ENCODE results near the gene GATC. TPM values are rescaled to one million over a fixed set of nuclear protein-coding genes. Genes with fewer than 3 reads are reported as not detected.

Gene GATC
- total RNA-seq, 3 donors from 2014 or later (not counting 1 experiment from before 2014, with no cell fraction given) = 16.5 to 22.8 (median 20.5) TPM

- H3K36me3 ChIP-seq (ENCODE audit: control insufficient read depth, insufficient read depth, low read length) = peaks cover 35% of the 10 kb centered on the region
- H3K36me3 Mint-ChIP-seq = no peaks in the 10 kb centered on the region
- 93% methylated on average over 7 of the region's 7 CpGs for WGBS (ENCODE audit: insufficient coverage)
These were observed 9.1 kb downstream of the GATC start for GRCh38 chr12:120455302-120455701.

GRCh38 chr12:120457133-120457532, 10.9 kb downstream of the GATC start:
- Histone ChIP-seq H3K36me3 (ENCODE audit: control insufficient read depth, insufficient read depth, low read length) (peaks cover 50% of the 10 kb centered on the region), H3K9me3 (ENCODE audit: control insufficient read depth, insufficient read depth, low read length) (no peaks in the 10 kb centered on the region), H3K4me1 (ENCODE audit: control insufficient read depth, insufficient read depth, low read length) (no peaks in the 10 kb centered on the region), H3K4me3 (ENCODE audit: low read length) (no peak overlapping the region), H3K27ac (ENCODE audit: low read length) (no peak overlapping the region), H3K27me3 (ENCODE audit: control insufficient read depth, insufficient read depth, low read length) (no peaks in the 10 kb centered on the region)
- peak overlapping the region; percentile 15 to 30 for H3K27ac Mint-ChIP-seq
- ATAC-seq = peak in 2 of 3 donors; percentile 40 to 47
- intact Hi-C loops (cut with micrococcal nuclease) = no loop called here
- H3K9me3 Mint-ChIP-seq = no peaks in the 10 kb centered on the region
- H3K36me3 Mint-ChIP-seq = no peaks in the 10 kb centered on the region
- 96% methylated on average over 6 of the region's 6 CpGs for WGBS (ENCODE audit: insufficient coverage)
- H3K4me1 Mint-ChIP-seq = peaks cover 0 to 5% of the 10 kb centered on the region in 2 donors
- DNase-seq = peak in 1 of 2 donors; percentile 40
- H3K4me3 Mint-ChIP-seq = no peak overlapping the region
- no peak for TF ChIP-seq CTCF (IDR thresholded peaks at IDR 0.05)
- H3K27me3 Mint-ChIP-seq (ENCODE audit: low read depth in 2 of 2) = no peaks in the 10 kb centered on the region

More at GRCh38 chr12:120455302-120455701, 9.1 kb downstream of the GATC start:
- DNase-seq = no peak
- peaks cover 0 to 5% of the 10 kb centered on the region in 2 donors for H3K4me1 Mint-ChIP-seq
- no peaks in the 10 kb centered on the region for H3K27me3 ChIP-seq (ENCODE audit: control insufficient read depth, insufficient read depth, low read length)
- no peak overlapping the region for H3K4me3 Mint-ChIP-seq
- no peaks in the 10 kb centered on the region for H3K9me3 Mint-ChIP-seq
- no peaks in the 10 kb centered on the region for H3K4me1 ChIP-seq (ENCODE audit: control insufficient read depth, insufficient read depth, low read length)
- no peak overlapping the region for H3K4me3 ChIP-seq (ENCODE audit: low read length)
- TF ChIP-seq CTCF (IDR thresholded peaks at IDR 0.05) = no peak
- intact Hi-C loops (cut with micrococcal nuclease) = no loop called here
- no peak overlapping the region for H3K27ac ChIP-seq (ENCODE audit: low read length)
- ATAC-seq = no peak
- no peaks in the 10 kb centered on the region for H3K9me3 ChIP-seq (ENCODE audit: control insufficient read depth, insufficient read depth, low read length)
- no peak overlapping the region for H3K27ac Mint-ChIP-seq
- H3K27me3 Mint-ChIP-seq (ENCODE audit: low read depth in 2 of 2) = no peaks in the 10 kb centered on the region

GRCh38 chr12:120460157-120460556, 13.9 kb downstream of the GATC start:
- no peaks in the 10 kb centered on the region for H3K27me3 Mint-ChIP-seq (ENCODE audit: low read depth in 2 of 2)
- TF ChIP-seq CTCF (IDR thresholded peaks at IDR 0.05) = no peak
- no peak overlapping the region for H3K27ac ChIP-seq (ENCODE audit: low read length)
- H3K4me1 Mint-ChIP-seq = peaks cover 7 to 13% of the 10 kb centered on the region in 2 donors
- no peaks in the 10 kb centered on the region for H3K9me3 ChIP-seq (ENCODE audit: control insufficient read depth, insufficient read depth, low read length)
- peaks cover 80% of the 10 kb centered on the region for H3K36me3 ChIP-seq (ENCODE audit: control insufficient read depth, insufficient read depth, low read length)
- ATAC-seq (no peak), DNase-seq (no peak)
- peaks cover 9% of the 10 kb centered on the region for H3K36me3 Mint-ChIP-seq
- intact Hi-C loops (cut with micrococcal nuclease) = no loop called here
- no peak overlapping the region for H3K4me3 Mint-ChIP-seq
- H3K4me1 ChIP-seq (ENCODE audit: control insufficient read depth, insufficient read depth, low read length) = no peaks in the 10 kb centered on the region
- WGBS (ENCODE audit: insufficient coverage) = 89% methylated on average over 3 of the region's 3 CpGs
- H3K9me3 Mint-ChIP-seq = no peaks in the 10 kb centered on the region
- H3K27ac Mint-ChIP-seq = peak overlapping the region in 1 of 2 donors; percentile 46
- H3K4me3 ChIP-seq (ENCODE audit: low read length) = no peak overlapping the region
- no peaks in the 10 kb centered on the region for H3K27me3 ChIP-seq (ENCODE audit: control insufficient read depth, insufficient read depth, low read length)

- ATAC-seq (no peak), DNase-seq (no peak)
- no peaks in the 10 kb centered on the region for H3K27me3 ChIP-seq (ENCODE audit: control insufficient read depth, insufficient read depth, low read length)
- H3K9me3 ChIP-seq (ENCODE audit: control insufficient read depth, insufficient read depth, low read length) = no peaks in the 10 kb centered on the region
- 100% methylated on average over 2 of the region's 3 CpGs for WGBS (ENCODE audit: insufficient coverage)
- Mint-ChIP-seq H3K4me3 (no peak overlapping the region), H3K27me3 (ENCODE audit: low read depth in 2 of 2) (no peaks in the 10 kb centered on the region), H3K36me3 (peaks cover 14% of the 10 kb centered on the region), H3K27ac (peak overlapping the region in 1 of 2 donors; percentile 23), H3K4me1 (peaks cover 19 to 33% of the 10 kb centered on the region in 2 donors), H3K9me3 (no peaks in the 10 kb centered on the region)
- peaks cover 77% of the 10 kb centered on the region for H3K36me3 ChIP-seq (ENCODE audit: control insufficient read depth, insufficient read depth, low read length)
- no peak for TF ChIP-seq CTCF (IDR thresholded peaks at IDR 0.05)
- H3K4me1 ChIP-seq (ENCODE audit: control insufficient read depth, insufficient read depth, low read length) = peaks cover 10% of the 10 kb centered on the region
- H3K27ac ChIP-seq (ENCODE audit: low read length) = no peak overlapping the region
- intact Hi-C loops (cut with micrococcal nuclease) = no loop called here
- H3K4me3 ChIP-seq (ENCODE audit: low read length) = no peak overlapping the region
These were observed 15.9 kb downstream of the GATC start for GRCh38 chr12:120462099-120462640.
